GM23338 (cell line): ENCODE data around the gene OBI1.

ENCODE experiments used
- CREB1 ChIP-seq: fragments of 250-450 bp; sonication (Bioruptor Pico); IDR thresholded peaks from 2 replicates; pipeline ENCODE4 v1.5.0; 2020; ENCODE audit warnings: low read depth, mild to moderate bottlenecking, moderate library complexity
- ETS1 ChIP-seq: IDR thresholded peaks from 2 replicates; pipeline ENCODE4 v1.6.1; 2016; ENCODE audit warnings: antibody characterized with exemption
- EZH2 ChIP-seq: fragments of 200-600 bp; sonication (generic); IDR thresholded peaks from one replicate; pipeline ENCODE4 v1.8.0; 2017; ENCODE audit warnings: antibody characterized with exemption, mild to moderate bottlenecking, low read depth; ENCODE audit not compliant: unreplicated experiment
- EZH2phosphoT487 ChIP-seq: fragments of 200-600 bp; sonication (generic); IDR thresholded peaks from one replicate; pipeline ENCODE4 v1.8.1; 2018; ENCODE audit warnings: antibody characterized with exemption; ENCODE audit not compliant: unreplicated experiment
- JUNB ChIP-seq: IDR thresholded peaks from one replicate; pipeline ENCODE4 v1.6.1; 2016; ENCODE audit warnings: antibody characterized with exemption; ENCODE audit not compliant: unreplicated experiment
- POLR2AphosphoS5 ChIP-seq: IDR thresholded peaks from 2 replicates; pipeline ENCODE4 v1.6.1; 2016; ENCODE audit warnings: antibody characterized with exemption, low read depth
- REST ChIP-seq: IDR thresholded peaks from one replicate; pipeline ENCODE4 v1.6.1; 2018; ENCODE audit warnings: antibody characterized with exemption; ENCODE audit not compliant: unreplicated experiment
- STAT1 ChIP-seq: IDR thresholded peaks from one replicate; pipeline ENCODE4 v1.6.1; 2016; ENCODE audit warnings: antibody characterized with exemption; ENCODE audit not compliant: unreplicated experiment
- ZNF331 ChIP-seq: fragments of 250-450 bp; sonication (Bioruptor Pico); IDR thresholded peaks from 2 replicates; pipeline ENCODE4 v1.5.0; 2020; ENCODE audit warnings: low read depth, mild to moderate bottlenecking, moderate library complexity
- TF ChIP-seq, protein P1 (sequence below), 2 experiments: fragments of 200-600 bp in 1 of 2; sonication (generic) in 1 of 2; conservative IDR thresholded peaks; 2 replicates each; pipeline versions ENCODE4 v1.5.1 to v1.6.1; 2016 to 2017; ENCODE audit warnings: antibody characterized with exemption in 2 of 2, low read depth in 2 of 2, mild to moderate bottlenecking in 2 of 2, moderate library complexity in 1 of 2
- TF ChIP-seq, protein P2 (sequence below): fragments of 250-450 bp; sonication (Bioruptor Pico); IDR thresholded peaks from 2 replicates; pipeline ENCODE4 v1.5.0; 2020; ENCODE audit warnings: mild to moderate bottlenecking, moderate library complexity

DNA sequence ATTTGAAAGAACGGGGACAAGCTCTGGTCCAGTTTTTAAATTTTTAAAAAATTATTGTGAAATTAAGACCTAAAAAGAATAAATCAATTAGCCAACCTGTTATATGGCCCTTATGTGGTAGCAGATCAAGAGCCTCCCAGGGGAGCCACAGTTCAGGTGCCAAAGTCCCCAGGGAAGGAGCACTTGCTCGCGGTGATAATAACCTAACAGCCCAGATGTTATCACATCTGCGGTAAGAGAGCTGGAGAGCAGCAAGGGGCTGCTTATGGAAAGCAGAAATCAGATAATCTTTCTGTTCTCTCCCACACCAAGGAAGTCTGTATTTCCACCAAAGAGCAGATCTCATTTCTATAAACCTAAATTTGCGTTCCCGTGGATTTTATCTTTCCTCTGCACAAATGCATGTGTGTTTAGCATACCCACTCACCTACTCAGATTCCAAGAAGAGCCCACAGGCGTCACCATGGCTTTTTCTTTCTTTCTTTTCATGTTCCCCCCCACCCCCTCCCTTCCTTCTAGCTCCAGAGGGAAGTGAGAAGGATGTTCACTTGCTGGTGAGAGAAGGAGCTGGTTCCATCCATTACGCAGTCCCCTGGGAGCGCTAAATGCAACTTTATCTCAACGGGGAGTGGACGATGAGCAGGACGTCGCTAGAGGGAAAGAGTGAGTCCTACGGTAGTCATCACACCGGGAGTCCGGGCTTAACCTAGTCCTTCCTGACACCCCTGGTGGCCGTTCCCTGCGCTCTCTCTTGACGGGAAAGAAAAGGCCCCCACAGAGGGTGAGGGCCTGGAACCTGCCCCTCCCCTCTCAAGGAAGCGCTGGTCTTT, 54.0 kb downstream of the OBI1 start:
- TF ChIP-seq POLR2AphosphoS5 (no peak), EZH2phosphoT487 (no peak), EZH2 (peak; percentile 65), REST (no peak), JUNB (no peak), CREB1 (CRISPR knock-in tag) (no peak), ETS1 (no peak), STAT1 (no peak), ZNF331 (CRISPR knock-in tag) (no peak)
- TF ChIP-seq, protein P1, sequence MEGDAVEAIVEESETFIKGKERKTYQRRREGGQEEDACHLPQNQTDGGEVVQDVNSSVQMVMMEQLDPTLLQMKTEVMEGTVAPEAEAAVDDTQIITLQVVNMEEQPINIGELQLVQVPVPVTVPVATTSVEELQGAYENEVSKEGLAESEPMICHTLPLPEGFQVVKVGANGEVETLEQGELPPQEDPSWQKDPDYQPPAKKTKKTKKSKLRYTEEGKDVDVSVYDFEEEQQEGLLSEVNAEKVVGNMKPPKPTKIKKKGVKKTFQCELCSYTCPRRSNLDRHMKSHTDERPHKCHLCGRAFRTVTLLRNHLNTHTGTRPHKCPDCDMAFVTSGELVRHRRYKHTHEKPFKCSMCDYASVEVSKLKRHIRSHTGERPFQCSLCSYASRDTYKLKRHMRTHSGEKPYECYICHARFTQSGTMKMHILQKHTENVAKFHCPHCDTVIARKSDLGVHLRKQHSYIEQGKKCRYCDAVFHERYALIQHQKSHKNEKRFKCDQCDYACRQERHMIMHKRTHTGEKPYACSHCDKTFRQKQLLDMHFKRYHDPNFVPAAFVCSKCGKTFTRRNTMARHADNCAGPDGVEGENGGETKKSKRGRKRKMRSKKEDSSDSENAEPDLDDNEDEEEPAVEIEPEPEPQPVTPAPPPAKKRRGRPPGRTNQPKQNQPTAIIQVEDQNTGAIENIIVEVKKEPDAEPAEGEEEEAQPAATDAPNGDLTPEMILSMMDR (conservative IDR thresholded peaks at IDR 0.05; ENCODE audit: low read depth in 2 of 2), result peak; percentile 20 to 33; a peak in 3 of 4 replicates
- TF ChIP-seq, protein P2, sequence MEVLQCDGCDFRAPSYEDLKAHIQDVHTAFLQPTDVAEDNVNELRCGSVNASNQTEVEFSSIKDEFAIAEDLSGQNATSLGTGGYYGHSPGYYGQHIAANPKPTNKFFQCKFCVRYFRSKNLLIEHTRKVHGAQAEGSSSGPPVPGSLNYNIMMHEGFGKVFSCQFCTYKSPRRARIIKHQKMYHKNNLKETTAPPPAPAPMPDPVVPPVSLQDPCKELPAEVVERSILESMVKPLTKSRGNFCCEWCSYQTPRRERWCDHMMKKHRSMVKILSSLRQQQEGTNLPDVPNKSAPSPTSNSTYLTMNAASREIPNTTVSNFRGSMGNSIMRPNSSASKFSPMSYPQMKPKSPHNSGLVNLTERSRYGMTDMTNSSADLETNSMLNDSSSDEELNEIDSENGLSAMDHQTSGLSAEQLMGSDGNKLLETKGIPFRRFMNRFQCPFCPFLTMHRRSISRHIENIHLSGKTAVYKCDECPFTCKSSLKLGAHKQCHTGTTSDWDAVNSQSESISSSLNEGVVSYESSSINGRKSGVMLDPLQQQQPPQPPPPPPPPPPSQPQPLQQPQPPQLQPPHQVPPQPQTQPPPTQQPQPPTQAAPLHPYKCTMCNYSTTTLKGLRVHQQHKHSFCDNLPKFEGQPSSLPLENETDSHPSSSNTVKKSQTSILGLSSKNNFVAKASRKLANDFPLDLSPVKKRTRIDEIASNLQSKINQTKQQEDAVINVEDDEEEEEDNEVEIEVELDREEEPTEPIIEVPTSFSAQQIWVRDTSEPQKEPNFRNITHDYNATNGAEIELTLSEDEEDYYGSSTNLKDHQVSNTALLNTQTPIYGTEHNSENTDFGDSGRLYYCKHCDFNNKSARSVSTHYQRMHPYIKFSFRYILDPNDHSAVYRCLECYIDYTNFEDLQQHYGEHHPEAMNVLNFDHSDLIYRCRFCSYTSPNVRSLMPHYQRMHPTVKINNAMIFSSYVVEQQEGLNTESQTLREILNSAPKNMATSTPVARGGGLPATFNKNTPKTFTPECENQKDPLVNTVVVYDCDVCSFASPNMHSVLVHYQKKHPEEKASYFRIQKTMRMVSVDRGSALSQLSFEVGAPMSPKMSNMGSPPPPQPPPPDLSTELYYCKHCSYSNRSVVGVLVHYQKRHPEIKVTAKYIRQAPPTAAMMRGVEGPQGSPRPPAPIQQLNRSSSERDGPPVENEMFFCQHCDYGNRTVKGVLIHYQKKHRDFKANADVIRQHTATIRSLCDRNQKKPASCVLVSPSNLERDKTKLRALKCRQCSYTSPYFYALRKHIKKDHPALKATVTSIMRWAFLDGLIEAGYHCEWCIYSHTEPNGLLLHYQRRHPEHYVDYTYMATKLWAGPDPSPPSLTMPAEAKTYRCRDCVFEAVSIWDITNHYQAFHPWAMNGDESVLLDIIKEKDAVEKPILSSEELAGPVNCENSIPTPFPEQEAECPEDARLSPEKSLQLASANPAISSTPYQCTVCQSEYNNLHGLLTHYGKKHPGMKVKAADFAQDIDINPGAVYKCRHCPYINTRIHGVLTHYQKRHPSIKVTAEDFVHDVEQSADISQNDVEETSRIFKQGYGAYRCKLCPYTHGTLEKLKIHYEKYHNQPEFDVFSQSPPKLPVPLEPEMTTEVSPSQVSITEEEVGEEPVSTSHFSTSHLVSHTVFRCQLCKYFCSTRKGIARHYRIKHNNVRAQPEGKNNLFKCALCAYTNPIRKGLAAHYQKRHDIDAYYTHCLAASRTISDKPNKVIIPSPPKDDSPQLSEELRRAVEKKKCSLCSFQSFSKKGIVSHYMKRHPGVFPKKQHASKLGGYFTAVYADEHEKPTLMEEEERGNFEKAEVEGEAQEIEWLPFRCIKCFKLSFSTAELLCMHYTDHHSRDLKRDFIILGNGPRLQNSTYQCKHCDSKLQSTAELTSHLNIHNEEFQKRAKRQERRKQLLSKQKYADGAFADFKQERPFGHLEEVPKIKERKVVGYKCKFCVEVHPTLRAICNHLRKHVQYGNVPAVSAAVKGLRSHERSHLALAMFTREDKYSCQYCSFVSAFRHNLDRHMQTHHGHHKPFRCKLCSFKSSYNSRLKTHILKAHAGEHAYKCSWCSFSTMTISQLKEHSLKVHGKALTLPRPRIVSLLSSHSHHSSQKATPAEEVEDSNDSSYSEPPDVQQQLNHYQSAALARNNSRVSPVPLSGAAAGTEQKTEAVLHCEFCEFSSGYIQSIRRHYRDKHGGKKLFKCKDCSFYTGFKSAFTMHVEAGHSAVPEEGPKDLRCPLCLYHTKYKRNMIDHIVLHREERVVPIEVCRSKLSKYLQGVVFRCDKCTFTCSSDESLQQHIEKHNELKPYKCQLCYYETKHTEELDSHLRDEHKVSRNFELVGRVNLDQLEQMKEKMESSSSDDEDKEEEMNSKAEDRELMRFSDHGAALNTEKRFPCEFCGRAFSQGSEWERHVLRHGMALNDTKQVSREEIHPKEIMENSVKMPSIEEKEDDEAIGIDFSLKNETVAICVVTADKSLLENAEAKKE (CRISPR knock-in tag), result no peak
